Kidney epithelial cell (primary cell): ENCODE measurements around the gene RNF220. TPM values are rescaled to one million over a fixed set of nuclear protein-coding genes. Genes with fewer than 3 reads are reported as not detected.
"Not testable (repeated sequence)": the region's sequence is repeated elsewhere in the genome, so short reads cannot be mapped to it uniquely, and the experiment has no call there.

Source experiments
- DNase-seq: peaks from one replicate; pipeline ENCODE4 v3.0.0-alpha.2; 2010; ENCODE audit warnings: low read depth
- H3K27me3 ChIP-seq: 2 replicates; pipeline ENCODE4 v1.6.0; 2011; ENCODE audit warnings: low read length; ENCODE audit not compliant: control insufficient read depth, insufficient read depth
- H3K36me3 ChIP-seq: 2 replicates; pipeline ENCODE4 v1.5.1; 2011; ENCODE audit warnings: low read length; ENCODE audit not compliant: control insufficient read depth, insufficient read depth
- H3K4me3 ChIP-seq: 2 replicates; pipeline ENCODE4 v1.5.1; 2011; ENCODE audit warnings: low read depth, mild to moderate bottlenecking, control low read depth, low read length
- CTCF ChIP-seq: IDR thresholded peaks from 2 replicates; pipeline ENCODE4 v1.5.1; 2011; ENCODE audit warnings: mild to moderate bottlenecking, moderate library complexity, low read length, control low read depth, inconsistent platforms; ENCODE audit not compliant: insufficient read depth, poor library complexity, severe bottlenecking
- total RNA-seq: library from RNA; depleted of rRNA; stranded (reverse); fragments of >200 nt; gene quantifications from 2 replicates; pipeline ENCODE4 v1.2.3, GENCODE V29; 2015

Gene RNF220
- total RNA-seq, 1 donor from 2014 or later, result 127 TPM

- no peaks in the 10 kb centered on the region for H3K36me3 ChIP-seq
- no peak for TF ChIP-seq CTCF
- no peak for DNase-seq
- H3K27me3 ChIP-seq, result peaks cover 26% of the 10 kb centered on the region
- no peak overlapping the region for H3K4me3 ChIP-seq
These were observed 91.6 kb downstream of the RNF220 start for GRCh38 chr1:44496541-44497171.

- H3K27me3 ChIP-seq, result peaks cover 29% of the 10 kb centered on the region
These were observed 92.5 kb downstream of the RNF220 start for GRCh38 chr1:44497422-44498170.

GRCh38 chr1:44499306-44499705 is 94.3 kb downstream of the RNF220 start:
- no peak for TF ChIP-seq CTCF
- Histone ChIP-seq H3K4me3 (no peak overlapping the region), H3K27me3 (peaks cover 29% of the 10 kb centered on the region), H3K36me3 (no peaks in the 10 kb centered on the region)
- DNase-seq, result no peak

More at GRCh38 chr1:44497422-44498170, 92.5 kb downstream of the RNF220 start:
- no peak overlapping the region for H3K4me3 ChIP-seq
- no peak for DNase-seq
- no peaks in the 10 kb centered on the region for H3K36me3 ChIP-seq
- no peak for TF ChIP-seq CTCF

- no peak for DNase-seq
- peaks cover 34% of the 10 kb centered on the region for H3K27me3 ChIP-seq
- H3K4me3 ChIP-seq, result no peak overlapping the region
- peak; percentile 32 for TF ChIP-seq CTCF
- H3K36me3 ChIP-seq, result no peaks in the 10 kb centered on the region
These were observed 95.4 kb downstream of the RNF220 start for GRCh38 chr1:44500181-44501046.

GRCh38 chr1:44501047-44501890 is 96.2 kb downstream of the RNF220 start:
- H3K4me3 ChIP-seq, result no peak overlapping the region
- H3K27me3 ChIP-seq, result peaks cover 38% of the 10 kb centered on the region
- DNase-seq, result no peak
- no peak for TF ChIP-seq CTCF
- H3K36me3 ChIP-seq, result no peaks in the 10 kb centered on the region

- not testable (repeated sequence) for H3K36me3 ChIP-seq, H3K4me3 ChIP-seq, DNase-seq
- peaks cover 50% of the 10 kb centered on the region for H3K27me3 ChIP-seq
These were observed 97.8 kb downstream of the RNF220 start for GRCh38 chr1:44502823-44503222.
